ENCODE results near the gene RAD51B.

RAD51B gene

DNA sequence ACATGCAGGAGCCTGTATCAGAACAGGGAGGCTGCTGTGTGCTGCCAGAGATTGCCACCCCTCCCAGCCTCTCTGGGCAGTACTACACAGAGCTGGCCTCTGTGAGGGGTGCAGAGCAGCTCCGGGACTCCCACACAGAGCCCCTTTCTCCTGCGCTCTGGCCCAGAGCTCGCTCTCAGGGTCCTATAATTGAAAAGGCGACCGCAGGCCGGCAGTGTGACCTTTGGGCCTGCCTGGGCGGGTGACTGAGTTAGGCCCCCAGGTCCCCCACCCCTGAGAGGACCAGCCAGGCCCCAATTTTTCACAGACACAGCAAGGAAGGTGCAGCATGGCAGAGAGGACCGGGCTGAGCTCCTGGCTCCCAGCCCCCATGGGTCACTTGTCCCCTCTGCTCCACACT, 836.9 kb downstream of the RAD51B start:
- WGBS (ENCODE audit: extremely low coverage, insufficient coverage, low lambda C conversion rate): no CpG with 5 or more reads among the region's 8 CpGs
- H2AK5ac ChIP-seq (ENCODE audit: low read length): no peak overlapping the region
- H2BK15ac ChIP-seq (replicated peaks; ENCODE audit: low read depth): no peak overlapping the region
- H2BK120ac ChIP-seq (ENCODE audit: low read depth, low read length): no peak overlapping the region
- H3K79me1 ChIP-seq (ENCODE audit: low read length): no peaks in the 10 kb centered on the region
- H3K4ac ChIP-seq (ENCODE audit: low read depth, low read length): no peak overlapping the region
- H3K36me3 ChIP-seq (ENCODE audit: control insufficient read depth, insufficient read depth, low read length): no peaks in the 10 kb centered on the region
- H3K4me3 ChIP-seq (ENCODE audit: low read length): no peak overlapping the region
- H3K4me1 ChIP-seq (ENCODE audit: control insufficient read depth, low read depth, low read length): peaks cover under 1% of the 10 kb centered on the region
- no peak overlapping the region for H4K8ac ChIP-seq (ENCODE audit: low read depth, low read length)
- H3K4me2 ChIP-seq (ENCODE audit: low read length): no peak overlapping the region
- no peaks in the 10 kb centered on the region for H3K79me2 ChIP-seq (ENCODE audit: control insufficient read depth, insufficient read depth, low read length)
- H2BK5ac ChIP-seq (ENCODE audit: low read length): no peak overlapping the region
- no peak overlapping the region for H3K56ac ChIP-seq (ENCODE audit: low read length)
- no peaks in the 10 kb centered on the region for H3K27me3 ChIP-seq (ENCODE audit: insufficient read depth, low read length, poor library complexity)
- no peak overlapping the region for H3K27ac ChIP-seq (ENCODE audit: low read depth, low read length)
- H3K9ac ChIP-seq (ENCODE audit: low read length): no peak overlapping the region
- H3K23ac ChIP-seq (ENCODE audit: low read length): no peak overlapping the region
- no peak overlapping the region for H4K5ac ChIP-seq (ENCODE audit: low read length)
- H3K18ac ChIP-seq (ENCODE audit: low read length): no peak overlapping the region
- DNase-seq: no peak

DNA sequence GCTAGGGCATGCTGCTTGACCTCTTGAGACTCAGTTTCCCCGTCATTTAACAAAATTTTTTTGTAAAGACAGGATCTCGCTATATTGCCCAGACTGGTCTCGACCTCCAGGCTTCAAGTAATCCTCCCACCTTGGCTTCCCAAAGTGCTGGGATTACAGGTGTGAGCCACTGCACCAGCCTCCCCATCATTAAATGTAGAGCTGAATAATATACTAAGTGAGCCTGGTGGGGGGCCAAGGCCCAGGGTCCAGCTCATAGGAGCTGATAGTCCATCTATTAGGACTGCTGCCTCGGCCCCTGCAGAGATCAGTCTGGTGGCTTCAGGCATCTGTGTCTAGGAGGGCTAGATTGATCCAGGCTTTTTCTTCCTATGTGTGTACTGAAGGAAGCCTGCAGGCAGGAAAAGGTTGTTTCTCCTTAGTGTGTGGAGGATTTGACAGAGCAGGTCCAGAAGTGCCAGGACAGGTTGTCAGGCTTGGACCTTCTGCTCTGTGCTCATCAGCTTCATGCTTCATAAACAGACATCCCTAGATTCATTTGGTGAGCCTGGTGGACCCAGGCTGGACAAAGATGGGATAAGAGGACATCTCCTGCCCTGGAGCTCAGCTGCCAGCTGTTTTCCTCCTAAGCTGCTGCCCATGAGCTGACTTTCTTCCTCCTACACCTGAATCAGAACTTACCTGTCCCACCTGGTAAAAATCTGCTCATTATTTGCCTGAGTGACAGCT, 837.9 kb downstream of the RAD51B start:
- Histone ChIP-seq H2BK15ac (replicated peaks; ENCODE audit: low read depth) (no peak overlapping the region), H3K4me3 (ENCODE audit: low read length) (no peak overlapping the region), H3K9ac (ENCODE audit: low read length) (no peak overlapping the region), H3K4ac (ENCODE audit: low read depth, low read length) (no peak overlapping the region), H3K23ac (ENCODE audit: low read length) (no peak overlapping the region), H3K27ac (ENCODE audit: low read depth, low read length) (no peak overlapping the region), H3K4me2 (ENCODE audit: low read length) (no peak overlapping the region), H3K27me3 (ENCODE audit: insufficient read depth, low read length, poor library complexity) (no peaks in the 10 kb centered on the region), H3K36me3 (ENCODE audit: control insufficient read depth, insufficient read depth, low read length) (no peaks in the 10 kb centered on the region), H4K5ac (ENCODE audit: low read length) (no peak overlapping the region), H2AK5ac (ENCODE audit: low read length) (no peak overlapping the region), H3K18ac (ENCODE audit: low read length) (no peak overlapping the region), H3K4me1 (ENCODE audit: control insufficient read depth, low read depth, low read length) (peaks cover 5% of the 10 kb centered on the region), H3K79me1 (ENCODE audit: low read length) (no peaks in the 10 kb centered on the region), H3K56ac (ENCODE audit: low read length) (no peak overlapping the region), H3K79me2 (ENCODE audit: control insufficient read depth, insufficient read depth, low read length) (no peaks in the 10 kb centered on the region), H4K8ac (ENCODE audit: low read depth, low read length) (no peak overlapping the region), H2BK5ac (ENCODE audit: low read length) (no peak overlapping the region), H2BK120ac (ENCODE audit: low read depth, low read length) (no peak overlapping the region)
- no peak for DNase-seq
- no CpG with 5 or more reads among the region's 4 CpGs for WGBS (ENCODE audit: extremely low coverage, insufficient coverage, low lambda C conversion rate)

DNA sequence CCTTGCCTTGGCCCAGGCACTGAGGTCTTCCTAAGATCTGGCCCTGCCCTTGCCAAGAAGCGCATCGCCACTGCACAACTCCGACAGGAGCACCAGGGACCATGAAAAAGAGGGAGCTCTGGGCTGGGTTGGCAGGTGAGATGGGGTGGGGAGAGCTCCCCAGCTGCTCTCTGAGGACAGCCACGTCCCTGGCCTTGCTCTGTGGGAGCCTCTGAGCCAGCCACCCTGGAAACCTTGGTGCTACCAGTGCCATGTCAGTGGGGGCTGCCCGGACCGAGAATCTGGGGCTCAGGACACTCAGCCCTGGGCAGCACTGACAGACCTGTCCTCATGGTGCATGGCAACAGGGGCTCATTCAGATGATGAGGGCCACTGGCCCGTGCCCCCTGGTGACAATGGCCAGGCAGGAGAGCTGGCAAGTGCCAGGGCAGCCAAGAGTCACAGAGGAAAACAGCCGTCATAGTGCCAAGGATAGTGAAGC, 838.5 kb downstream of the RAD51B start:
- Histone ChIP-seq H2BK5ac (ENCODE audit: low read length) (no peak overlapping the region), H3K36me3 (ENCODE audit: control insufficient read depth, insufficient read depth, low read length) (no peaks in the 10 kb centered on the region), H3K79me1 (ENCODE audit: low read length) (no peaks in the 10 kb centered on the region), H4K8ac (ENCODE audit: low read depth, low read length) (no peak overlapping the region), H3K18ac (ENCODE audit: low read length) (no peak overlapping the region), H3K9ac (ENCODE audit: low read length) (no peak overlapping the region), H2BK120ac (ENCODE audit: low read depth, low read length) (no peak overlapping the region), H3K4me1 (ENCODE audit: control insufficient read depth, low read depth, low read length) (peaks cover 5% of the 10 kb centered on the region), H2BK15ac (replicated peaks; ENCODE audit: low read depth) (no peak overlapping the region), H3K4me3 (ENCODE audit: low read length) (no peak overlapping the region), H3K56ac (ENCODE audit: low read length) (no peak overlapping the region), H3K27ac (ENCODE audit: low read depth, low read length) (no peak overlapping the region), H3K4me2 (ENCODE audit: low read length) (no peak overlapping the region), H3K79me2 (ENCODE audit: control insufficient read depth, insufficient read depth, low read length) (no peaks in the 10 kb centered on the region), H3K4ac (ENCODE audit: low read depth, low read length) (no peak overlapping the region), H4K5ac (ENCODE audit: low read length) (no peak overlapping the region), H3K27me3 (ENCODE audit: insufficient read depth, low read length, poor library complexity) (no peaks in the 10 kb centered on the region), H3K23ac (ENCODE audit: low read length) (no peak overlapping the region), H2AK5ac (ENCODE audit: low read length) (no peak overlapping the region)
- WGBS (ENCODE audit: extremely low coverage, insufficient coverage, low lambda C conversion rate): no CpG with 5 or more reads among the region's 8 CpGs
- no peak for DNase-seq

DNA sequence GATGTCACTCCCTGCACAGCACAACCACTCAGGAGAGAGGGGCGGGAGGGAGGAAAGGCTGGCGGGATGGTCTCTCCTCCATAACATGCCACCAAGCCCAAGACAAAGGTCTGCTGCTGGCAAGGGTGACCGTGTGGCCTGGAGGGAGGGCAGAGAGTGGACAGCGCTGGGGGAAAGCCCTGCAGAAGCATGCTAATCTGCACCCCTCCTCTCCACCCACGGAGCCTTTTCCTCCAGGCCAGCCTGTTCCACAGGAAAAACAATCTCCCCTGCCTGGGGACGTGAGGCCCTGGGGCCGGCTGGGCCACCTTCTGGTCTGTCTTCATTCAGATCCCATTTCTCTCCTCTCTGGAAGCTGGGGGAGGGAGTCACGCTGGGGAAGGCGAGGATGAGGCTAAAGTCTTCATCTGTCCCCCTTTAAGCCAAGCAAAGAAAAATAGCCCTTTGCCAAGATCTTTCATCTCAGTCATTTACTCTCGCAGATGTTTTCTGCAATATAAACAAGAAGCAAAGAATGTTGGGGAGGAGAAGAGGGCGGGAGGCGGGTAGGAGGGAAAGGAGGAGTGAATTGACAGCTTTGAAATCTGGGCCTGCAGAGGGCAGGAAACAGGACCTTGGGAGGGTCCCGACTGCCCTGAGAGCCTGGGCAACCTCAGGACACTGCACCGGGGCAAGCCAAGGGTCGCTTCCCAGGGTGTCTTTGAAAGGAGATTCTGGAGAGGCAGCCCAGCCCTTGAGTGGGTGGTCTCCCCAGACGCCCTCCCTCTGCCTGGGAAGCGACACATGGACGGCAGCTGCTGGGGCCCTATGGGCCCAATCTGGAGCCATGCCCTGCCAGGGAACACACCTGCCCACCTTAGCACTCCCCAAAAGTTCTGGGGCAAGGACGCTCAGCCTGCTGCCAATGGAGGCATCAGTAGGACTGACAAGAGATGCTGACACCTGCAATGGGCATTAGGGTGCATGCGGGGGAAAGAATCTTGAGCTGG, 839.7 kb downstream of the RAD51B start:
- Histone ChIP-seq H3K79me1 (ENCODE audit: low read length) (no peaks in the 10 kb centered on the region), H2BK5ac (ENCODE audit: low read length) (no peak overlapping the region), H4K5ac (ENCODE audit: low read length) (no peak overlapping the region), H4K8ac (ENCODE audit: low read depth, low read length) (no peak overlapping the region), H3K4me2 (ENCODE audit: low read length) (no peak overlapping the region), H3K56ac (ENCODE audit: low read length) (no peak overlapping the region), H3K79me2 (ENCODE audit: control insufficient read depth, insufficient read depth, low read length) (no peaks in the 10 kb centered on the region), H3K9ac (ENCODE audit: low read length) (no peak overlapping the region), H3K36me3 (ENCODE audit: control insufficient read depth, insufficient read depth, low read length) (no peaks in the 10 kb centered on the region), H2BK120ac (ENCODE audit: low read depth, low read length) (no peak overlapping the region), H2BK15ac (replicated peaks; ENCODE audit: low read depth) (no peak overlapping the region), H3K4me3 (ENCODE audit: low read length) (no peak overlapping the region), H3K4ac (ENCODE audit: low read depth, low read length) (no peak overlapping the region), H3K27ac (ENCODE audit: low read depth, low read length) (no peak overlapping the region), H3K27me3 (ENCODE audit: insufficient read depth, low read length, poor library complexity) (no peaks in the 10 kb centered on the region), H3K4me1 (ENCODE audit: control insufficient read depth, low read depth, low read length) (peaks cover 5% of the 10 kb centered on the region), H3K23ac (ENCODE audit: low read length) (no peak overlapping the region), H2AK5ac (ENCODE audit: low read length) (no peak overlapping the region), H3K18ac (ENCODE audit: low read length) (no peak overlapping the region)
- no peak for DNase-seq
- no CpG with 5 or more reads among the region's 20 CpGs for WGBS (ENCODE audit: extremely low coverage, insufficient coverage, low lambda C conversion rate)

DNA sequence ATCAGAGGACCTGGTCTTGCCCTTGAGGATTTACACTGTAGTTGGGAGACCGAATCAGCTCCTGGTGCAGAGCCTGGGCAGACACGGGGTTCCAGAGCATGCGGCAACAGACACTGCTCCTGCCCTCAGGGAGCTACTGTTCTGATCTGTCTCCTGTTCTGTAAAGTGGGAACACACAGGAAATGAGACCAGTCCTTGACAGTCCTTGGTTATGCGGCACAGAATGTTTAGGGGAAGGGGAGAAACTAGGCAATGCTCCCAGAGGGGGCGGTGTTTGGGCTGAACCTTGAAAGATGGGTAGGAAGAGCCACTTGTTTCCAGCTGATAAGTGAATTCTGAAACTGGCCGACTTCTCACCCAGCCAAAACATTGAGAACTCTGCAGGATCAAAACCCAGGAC, 840.9 kb downstream of the RAD51B start:
- Histone ChIP-seq H3K79me1 (ENCODE audit: low read length) (no peaks in the 10 kb centered on the region), H3K4ac (ENCODE audit: low read depth, low read length) (no peak overlapping the region), H2AK5ac (ENCODE audit: low read length) (no peak overlapping the region), H3K23ac (ENCODE audit: low read length) (no peak overlapping the region), H2BK120ac (ENCODE audit: low read depth, low read length) (no peak overlapping the region), H3K18ac (ENCODE audit: low read length) (no peak overlapping the region), H2BK15ac (replicated peaks; ENCODE audit: low read depth) (no peak overlapping the region), H3K4me2 (ENCODE audit: low read length) (no peak overlapping the region), H2BK5ac (ENCODE audit: low read length) (no peak overlapping the region), H3K27me3 (ENCODE audit: insufficient read depth, low read length, poor library complexity) (no peaks in the 10 kb centered on the region), H3K27ac (ENCODE audit: low read depth, low read length) (no peak overlapping the region), H3K4me3 (ENCODE audit: low read length) (no peak overlapping the region), H3K36me3 (ENCODE audit: control insufficient read depth, insufficient read depth, low read length) (no peaks in the 10 kb centered on the region), H3K4me1 (ENCODE audit: control insufficient read depth, low read depth, low read length) (peaks cover 5% of the 10 kb centered on the region), H3K9ac (ENCODE audit: low read length) (no peak overlapping the region), H4K5ac (ENCODE audit: low read length) (no peak overlapping the region), H3K56ac (ENCODE audit: low read length) (no peak overlapping the region), H3K79me2 (ENCODE audit: control insufficient read depth, insufficient read depth, low read length) (no peaks in the 10 kb centered on the region), H4K8ac (ENCODE audit: low read depth, low read length) (no peak overlapping the region)
- no CpG with 5 or more reads among the region's 6 CpGs for WGBS (ENCODE audit: extremely low coverage, insufficient coverage, low lambda C conversion rate)
- no peak for DNase-seq
